Vagina (tissue), 2 donors: ENCODE measurements around the gene FHIT. TPM values are rescaled to one million over a fixed set of nuclear protein-coding genes. Genes with fewer than 3 reads are reported as not detected.

Source experiments
- DNase-seq, 2 donors: peaks; one replicate each; pipeline ENCODE4 v3.0.0-alpha.2; 2017; ENCODE audit errors: extremely low spot score in 2 of 2
- H3K27ac ChIP-seq: fragments of 200-600 bp; sonication (generic); one replicate; pipeline ENCODE4 v1.5.1; 2019
- H3K27me3 ChIP-seq: fragments of 200-600 bp; sonication (generic); one replicate; pipeline ENCODE4 v1.5.1; 2019
- H3K36me3 ChIP-seq, 2 donors: fragments of 200-600 bp; sonication (generic); one replicate each; pipeline ENCODE4 v1.5.1; 2017 to 2019
- H3K4me1 ChIP-seq: fragments of 200-600 bp; sonication (generic); one replicate; pipeline ENCODE4 v1.5.1; 2019
- H3K4me3 ChIP-seq, 2 donors: fragments of 200-600 bp; sonication (generic); 1 replicate in 1 of 2; 2 replicates in 1 of 2; pipeline ENCODE4 v1.5.1; 2016 to 2019
- H3K9me3 ChIP-seq: fragments of 200-600 bp; sonication (generic); one replicate; pipeline ENCODE4 v1.5.1; 2019
- CTCF ChIP-seq, 3 experiments: fragments of 450-650 bp in 2 of 3; fragments of 200-600 bp in 1 of 3; sonication (generic) in 1 of 3; IDR thresholded peaks; one replicate each; pipeline ENCODE4 v1.5.1; 2017 to 2019; ENCODE audit warnings: antibody characterized with exemption in 3 of 3, mild to moderate bottlenecking in 2 of 3, moderate library complexity in 2 of 3
- POLR2A ChIP-seq, 2 donors: fragments of 450-650 bp; IDR thresholded peaks; one replicate each; pipeline ENCODE4 v1.6.1; 2017; ENCODE audit warnings: antibody characterized with exemption in 2 of 2, mild to moderate bottlenecking in 2 of 2, moderate library complexity in 2 of 2
- POLR2AphosphoS5 ChIP-seq, 2 donors: sonication (generic); formaldehyde crosslinking; IDR thresholded peaks; one replicate each; pipeline ENCODE4 v1.9.0; 2017; ENCODE audit warnings: antibody characterized with exemption in 2 of 2, mild to moderate bottlenecking in 2 of 2, low read depth in 1 of 2; ENCODE audit not compliant: insufficient read depth in 1 of 2
- intact Hi-C: fragments of 100-400 bp; cut with DNase I; formaldehyde crosslinking; loops from one replicate; pipeline ENCODE4 v1.15.1; 2023
- total RNA-seq: library from RNA; depleted of rRNA; stranded (reverse); fragments of >200 nt; gene quantifications from one replicate; pipeline ENCODE4 v1.2.3, GENCODE V29; 2016

FHIT gene
- total RNA-seq, 1 donor from 2014 or later: 7.9 TPM

- no peak overlapping the region for H3K27ac ChIP-seq
- DNase-seq: no peak
- intact Hi-C loops: no loop called here
- no peak overlapping the region for H3K4me3 ChIP-seq
- no peaks in the 10 kb centered on the region for H3K4me1 ChIP-seq
- no peaks in the 10 kb centered on the region for H3K27me3 ChIP-seq
- no peak for TF ChIP-seq CTCF (IDR thresholded peaks at IDR 0.05)
- TF ChIP-seq POLR2A (IDR thresholded peaks at IDR 0.05): no peak
- no peak for TF ChIP-seq POLR2AphosphoS5 (IDR thresholded peaks at IDR 0.05; ENCODE audit: insufficient read depth in 1 of 2, low read depth in 1 of 2)
- H3K9me3 ChIP-seq: no peaks in the 10 kb centered on the region
- H3K36me3 ChIP-seq: no peaks in the 10 kb centered on the region
Measured at GRCh38 chr3:61202086-61202485, 49.2 kb downstream of the FHIT start.

- H3K36me3 ChIP-seq: no peaks in the 10 kb centered on the region
- no peaks in the 10 kb centered on the region for H3K9me3 ChIP-seq
- H3K27ac ChIP-seq: no peak overlapping the region
- intact Hi-C loops: no loop called here
- H3K4me1 ChIP-seq: no peaks in the 10 kb centered on the region
- DNase-seq: no peak
- TF ChIP-seq CTCF (IDR thresholded peaks at IDR 0.05) (no peak), POLR2AphosphoS5 (IDR thresholded peaks at IDR 0.05; ENCODE audit: insufficient read depth in 1 of 2, low read depth in 1 of 2) (no peak), POLR2A (IDR thresholded peaks at IDR 0.05) (no peak)
- no peaks in the 10 kb centered on the region for H3K27me3 ChIP-seq
- no peak overlapping the region for H3K4me3 ChIP-seq
Measured at GRCh38 chr3:61201071-61201470, 50.2 kb downstream of the FHIT start.

GRCh38 chr3:61200270-61200669 is 51.0 kb downstream of the FHIT start:
- Histone ChIP-seq H3K27me3 (no peaks in the 10 kb centered on the region), H3K9me3 (no peaks in the 10 kb centered on the region), H3K4me1 (no peaks in the 10 kb centered on the region), H3K36me3 (no peaks in the 10 kb centered on the region), H3K27ac (no peak overlapping the region), H3K4me3 (no peak overlapping the region)
- no peak for TF ChIP-seq POLR2A (IDR thresholded peaks at IDR 0.05)
- no peak for TF ChIP-seq CTCF (IDR thresholded peaks at IDR 0.05)
- TF ChIP-seq POLR2AphosphoS5 (IDR thresholded peaks at IDR 0.05; ENCODE audit: insufficient read depth in 1 of 2, low read depth in 1 of 2): no peak
- no peak for DNase-seq
- intact Hi-C loops: no loop called here

GRCh38 chr3:61199843-61200242 is 51.4 kb downstream of the FHIT start:
- TF ChIP-seq CTCF (IDR thresholded peaks at IDR 0.05) (no peak), POLR2AphosphoS5 (IDR thresholded peaks at IDR 0.05; ENCODE audit: insufficient read depth in 1 of 2, low read depth in 1 of 2) (no peak), POLR2A (IDR thresholded peaks at IDR 0.05) (no peak)
- DNase-seq: no peak
- intact Hi-C loops: no loop called here
- H3K9me3 ChIP-seq: no peaks in the 10 kb centered on the region
- no peak overlapping the region for H3K4me3 ChIP-seq
- H3K4me1 ChIP-seq: no peaks in the 10 kb centered on the region
- no peaks in the 10 kb centered on the region for H3K36me3 ChIP-seq
- H3K27me3 ChIP-seq: no peaks in the 10 kb centered on the region
- no peak overlapping the region for H3K27ac ChIP-seq

GRCh38 chr3:61194892-61195538 is 56.2 kb downstream of the FHIT start:
- DNase-seq: no peak
- H3K4me3 ChIP-seq: no peak overlapping the region
- TF ChIP-seq POLR2AphosphoS5 (IDR thresholded peaks at IDR 0.05; ENCODE audit: insufficient read depth in 1 of 2, low read depth in 1 of 2) (no peak), POLR2A (IDR thresholded peaks at IDR 0.05) (no peak), CTCF (IDR thresholded peaks at IDR 0.05) (no peak)

More at GRCh38 chr3:61194892-61195538, 56.2 kb downstream of the FHIT start:
- H3K9me3 ChIP-seq: no peaks in the 10 kb centered on the region
- no peak overlapping the region for H3K27ac ChIP-seq
- H3K27me3 ChIP-seq: no peaks in the 10 kb centered on the region
- H3K36me3 ChIP-seq: no peaks in the 10 kb centered on the region
- intact Hi-C loops: no loop called here
- no peaks in the 10 kb centered on the region for H3K4me1 ChIP-seq
